HG02973 (cell line): Measurements from ENCODE around the gene FHIT.

Experiments
- ATAC-seq: cut with Tn5 transposase; IDR thresholded peaks from one replicate; pipeline ENCODE4 v1.9.1; 2021; ENCODE audit warnings: moderate library complexity; ENCODE audit not compliant: unreplicated experiment

FHIT gene

GRCh38 chr3:60036803-60037202 is 1214.4 kb downstream of the FHIT start:
- no peak for ATAC-seq

GRCh38 chr3:60033901-60034453 is 1217.3 kb downstream of the FHIT start:
- no peak for ATAC-seq

- ATAC-seq = no peak
Observed at GRCh38 chr3:60030982-60031381, 1220.3 kb downstream of the FHIT start.

GRCh38 chr3:60028233-60028632 is 1223.0 kb downstream of the FHIT start:
- ATAC-seq = no peak

GRCh38 chr3:60027335-60027734 is 1223.9 kb downstream of the FHIT start:
- ATAC-seq = no peak

- ATAC-seq = no peak
Observed at GRCh38 chr3:60025096-60026050, 1225.9 kb downstream of the FHIT start.

- no peak for ATAC-seq
Observed at GRCh38 chr3:60024400-60024799, 1226.9 kb downstream of the FHIT start.

- ATAC-seq = no peak
Observed at GRCh38 chr3:60023189-60023588, 1228.1 kb downstream of the FHIT start.

GRCh38 chr3:60017631-60018030 is 1233.6 kb downstream of the FHIT start:
- no peak for ATAC-seq

GRCh38 chr3:60015032-60015705 is 1236.1 kb downstream of the FHIT start:
- ATAC-seq = no peak

GRCh38 chr3:60013241-60013640 is 1238.0 kb downstream of the FHIT start:
- ATAC-seq = no peak

- no peak for ATAC-seq
Observed at GRCh38 chr3:60011218-60011617, 1240.0 kb downstream of the FHIT start.

- peak; percentile 97 for ATAC-seq
Observed at GRCh38 chr3:60010781-60011180, 1240.5 kb downstream of the FHIT start.

GRCh38 chr3:60009931-60010478 is 1241.2 kb downstream of the FHIT start:
- no peak for ATAC-seq

GRCh38 chr3:60001369-60001768 is 1249.9 kb downstream of the FHIT start:
- no peak for ATAC-seq

GRCh38 chr3:60000311-60001105 is 1250.7 kb downstream of the FHIT start:
- no peak for ATAC-seq

- no peak for ATAC-seq
Observed at GRCh38 chr3:59998058-59998457, 1253.2 kb downstream of the FHIT start.

- no peak for ATAC-seq
Observed at GRCh38 chr3:59997583-59997982, 1253.7 kb downstream of the FHIT start.

GRCh38 chr3:59996056-59996455 is 1255.2 kb downstream of the FHIT start:
- ATAC-seq = no peak

GRCh38 chr3:59995563-59995962 is 1255.7 kb downstream of the FHIT start:
- no peak for ATAC-seq
